ENCODE measurements around the gene ZG16. TPM values are rescaled to one million over a fixed set of nuclear protein-coding genes. Genes with fewer than 3 reads are reported as not detected.

The ZG16 gene
- total RNA-seq, 1 donor from 2014 or later: not detected

- intact Hi-C loops (cut with micrococcal nuclease): loop anchor here (5.0 kb wide), 3 partner anchors 105 to 1265 kb away; partner anchors contain the start of genes SRCAP, ZNF646 and ZNF668
Observed at GRCh38 chr16:29807426-29808218, 29.6 kb downstream of the ZG16 start.

GRCh38 chr16:29808219-29808900 is 30.3 kb downstream of the ZG16 start:
- intact Hi-C loops (cut with micrococcal nuclease): loop anchor here (5.0 kb wide), 3 partner anchors 106 to 1264 kb away; partner anchors contain the start of genes SRCAP, ZNF646 and ZNF668

DNA sequence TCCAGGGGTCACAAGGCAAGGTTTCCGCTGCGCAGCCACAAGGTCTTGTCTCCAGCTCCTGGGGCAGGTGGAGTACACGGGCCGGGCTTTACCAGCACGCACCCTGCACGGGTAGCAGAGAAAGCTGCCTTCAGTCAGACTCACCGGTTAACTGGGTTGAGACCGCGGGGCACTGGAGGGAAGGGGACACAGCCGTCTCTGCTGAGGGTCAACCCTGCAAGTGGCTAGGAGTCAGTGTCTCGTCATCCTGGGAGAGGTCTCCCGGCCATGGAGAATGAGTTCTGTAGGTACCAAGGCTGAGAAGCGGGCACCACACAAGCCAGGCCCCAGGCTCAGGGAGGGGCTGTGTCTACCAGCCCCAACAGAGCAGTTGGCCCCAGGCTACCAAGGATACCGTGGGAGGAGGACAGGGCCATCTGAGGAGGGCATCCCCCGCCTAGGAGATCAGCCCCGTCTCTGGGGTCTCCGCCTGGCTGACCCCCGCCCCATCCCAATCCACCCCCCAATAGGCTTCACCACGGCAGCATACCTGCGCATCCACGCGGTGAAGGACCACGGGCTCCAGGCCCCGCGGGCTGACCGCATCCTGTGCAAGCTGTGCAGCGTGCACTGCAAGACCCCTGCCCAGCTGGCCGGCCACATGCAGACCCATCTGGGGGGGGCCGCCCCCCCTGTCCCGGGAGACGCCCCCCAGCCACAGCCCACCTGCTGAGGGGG is 31.1 kb downstream of the ZG16 start:
- intact Hi-C loops (cut with micrococcal nuclease): loop anchor here (5.0 kb wide), 3 partner anchors 107 to 1263 kb away; partner anchors contain the start of genes SRCAP, ZNF646 and ZNF668

GRCh38 chr16:29809850-29810698 is 32.0 kb downstream of the ZG16 start:
- intact Hi-C loops (cut with micrococcal nuclease): loop anchor here (5.0 kb wide), 3 partner anchors 108 to 1262 kb away; partner anchors contain the start of genes SRCAP, ZNF646 and ZNF668

DNA sequence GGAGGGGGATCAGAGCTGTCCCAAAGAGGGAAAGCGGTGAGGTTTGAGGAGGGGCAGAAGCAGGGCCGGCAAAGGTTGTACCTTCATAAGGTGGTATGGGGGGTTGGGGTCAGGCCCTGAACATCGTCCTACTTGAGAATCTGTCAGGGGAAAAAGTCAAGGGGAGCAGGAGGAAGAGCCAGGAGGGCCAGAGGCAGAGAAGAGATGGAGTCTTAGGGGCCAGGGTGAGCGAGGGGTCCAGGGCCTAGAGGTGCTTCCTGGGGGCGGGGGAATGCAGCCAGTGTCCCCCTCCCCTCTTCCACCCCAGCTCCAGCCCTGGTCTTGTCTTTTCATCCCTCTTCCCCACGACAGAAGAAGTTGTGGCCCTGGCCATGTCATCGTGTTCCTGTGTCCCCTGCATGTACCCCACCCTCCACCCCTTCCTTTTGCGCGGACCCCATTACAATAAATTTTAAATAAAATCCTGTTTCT is 32.7 kb downstream of the ZG16 start:
- intact Hi-C loops (cut with micrococcal nuclease): no loop called here

DNA sequence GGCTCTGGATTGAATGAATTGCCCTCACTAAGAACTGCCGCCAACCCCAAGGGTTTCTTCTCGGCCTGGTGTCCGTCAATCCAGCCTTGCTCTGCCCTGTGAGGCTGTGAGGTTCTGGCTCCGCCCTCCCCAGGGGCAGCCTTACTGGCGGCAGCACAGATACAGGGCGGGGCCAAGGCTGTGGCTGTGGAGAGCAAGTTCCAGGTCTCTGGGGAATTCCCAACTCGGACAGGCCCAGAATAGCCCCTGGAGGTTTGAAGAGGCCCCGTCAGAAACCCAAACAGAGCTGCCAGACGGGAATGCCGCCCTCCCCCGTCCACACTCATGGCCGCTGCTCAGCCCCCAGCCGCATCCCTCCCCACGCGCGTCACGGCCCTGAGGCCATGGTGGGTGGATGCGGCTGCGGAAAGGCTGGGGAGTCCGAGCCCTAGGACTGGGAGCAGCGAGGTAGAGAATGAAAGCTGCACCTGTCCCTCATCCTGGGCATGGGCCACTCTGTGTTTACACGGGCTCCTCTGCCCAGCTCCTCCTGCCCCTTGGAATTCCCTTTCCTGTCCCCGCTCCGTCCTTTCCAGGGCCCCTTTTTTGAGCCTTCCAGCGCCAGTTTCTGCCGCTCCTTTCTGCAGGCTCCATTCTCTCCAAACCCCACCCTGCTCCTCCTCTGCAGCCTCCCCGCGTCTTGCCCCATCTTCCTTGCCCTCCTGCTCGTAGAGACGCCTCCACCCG is 33.3 kb downstream of the ZG16 start:
- intact Hi-C loops (cut with micrococcal nuclease): no loop called here

DNA sequence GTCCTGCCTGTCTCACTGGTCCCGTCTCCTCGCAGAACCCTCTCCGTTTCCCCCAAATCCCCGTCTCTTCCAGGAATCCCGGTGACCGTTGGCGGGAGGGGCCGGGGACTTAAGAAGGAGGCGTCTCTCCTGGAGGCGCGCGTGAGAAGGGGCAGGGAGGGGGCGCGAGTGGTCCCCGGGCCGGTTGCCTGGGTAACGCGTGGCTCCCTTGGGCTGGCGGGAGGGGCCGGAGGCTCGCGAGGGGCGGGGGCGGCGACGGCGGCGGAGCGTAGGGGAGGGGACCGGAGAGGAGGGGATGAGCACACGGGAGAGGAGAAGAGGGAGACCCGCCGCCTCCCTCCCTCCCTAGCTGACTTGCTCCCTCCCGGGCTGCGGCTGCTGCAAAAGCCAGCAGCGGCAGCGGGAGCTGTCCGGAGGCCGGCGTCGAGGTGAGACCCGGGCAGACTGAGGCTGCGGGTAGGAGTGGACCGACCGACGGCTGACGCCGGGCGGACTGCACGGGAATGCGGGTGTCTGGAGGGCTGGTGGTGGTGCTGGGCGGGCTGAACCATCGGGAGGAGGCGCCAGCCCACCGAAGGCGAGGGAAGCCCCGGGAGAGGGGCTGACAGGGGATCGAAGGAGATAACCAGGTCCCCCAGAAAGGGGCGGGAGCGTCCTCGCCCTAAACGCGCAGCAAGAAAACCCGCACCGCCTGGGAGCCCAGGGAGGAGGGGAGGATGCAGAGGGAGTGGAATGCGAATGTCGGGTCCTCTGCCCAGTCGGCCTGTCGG is 34.0 kb downstream of the ZG16 start, which contains the start of gene PRRT2:
PRRT2 (plus strand) TSS at position 298 of the 770 bp plus-strand sequence. CDS start 862 bp downstream, outside the sequence.
- intact Hi-C loops (cut with micrococcal nuclease): no loop called here

DNA sequence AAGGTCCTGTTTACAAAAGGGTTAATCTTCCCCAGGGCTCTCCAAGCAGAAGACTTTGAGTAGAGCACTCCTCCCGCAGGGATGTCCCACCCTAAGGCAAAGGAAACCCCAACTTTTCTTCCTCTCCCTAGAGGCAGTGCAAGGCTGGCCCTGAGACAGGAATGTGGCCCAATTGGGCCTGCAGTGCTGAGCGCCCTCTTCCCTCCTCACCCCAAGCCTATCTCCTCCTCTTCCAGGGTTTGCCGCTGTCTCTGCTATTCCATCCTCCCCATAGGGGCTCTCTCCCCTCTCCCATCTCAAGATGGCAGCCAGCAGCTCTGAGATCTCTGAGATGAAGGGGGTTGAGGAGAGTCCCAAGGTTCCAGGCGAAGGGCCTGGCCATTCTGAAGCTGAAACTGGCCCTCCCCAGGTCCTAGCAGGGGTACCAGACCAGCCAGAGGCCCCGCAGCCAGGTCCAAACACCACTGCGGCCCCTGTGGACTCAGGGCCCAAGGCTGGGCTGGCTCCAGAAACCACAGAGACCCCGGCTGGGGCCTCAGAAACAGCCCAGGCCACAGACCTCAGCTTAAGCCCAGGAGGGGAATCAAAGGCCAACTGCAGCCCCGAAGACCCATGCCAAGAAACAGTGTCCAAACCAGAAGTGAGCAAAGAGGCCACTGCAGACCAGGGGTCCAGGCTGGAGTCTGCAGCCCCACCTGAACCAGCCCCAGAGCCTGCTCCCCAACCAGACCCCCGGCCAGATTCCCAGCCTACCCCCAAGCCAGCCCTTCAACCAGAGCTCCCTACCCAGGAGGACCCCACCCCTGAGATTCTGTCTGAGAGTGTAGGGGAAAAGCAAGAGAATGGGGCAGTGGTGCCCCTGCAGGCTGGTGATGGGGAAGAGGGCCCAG is 34.9 kb downstream of the ZG16 start:
- intact Hi-C loops (cut with micrococcal nuclease): no loop called here

- intact Hi-C loops (cut with micrococcal nuclease): loop anchor here (2.0 kb wide), 1 partner anchor 29 kb away; no protein-coding TSS in a partner anchor
Observed at GRCh38 chr16:29813644-29814562, 35.8 kb downstream of the ZG16 start.

DNA sequence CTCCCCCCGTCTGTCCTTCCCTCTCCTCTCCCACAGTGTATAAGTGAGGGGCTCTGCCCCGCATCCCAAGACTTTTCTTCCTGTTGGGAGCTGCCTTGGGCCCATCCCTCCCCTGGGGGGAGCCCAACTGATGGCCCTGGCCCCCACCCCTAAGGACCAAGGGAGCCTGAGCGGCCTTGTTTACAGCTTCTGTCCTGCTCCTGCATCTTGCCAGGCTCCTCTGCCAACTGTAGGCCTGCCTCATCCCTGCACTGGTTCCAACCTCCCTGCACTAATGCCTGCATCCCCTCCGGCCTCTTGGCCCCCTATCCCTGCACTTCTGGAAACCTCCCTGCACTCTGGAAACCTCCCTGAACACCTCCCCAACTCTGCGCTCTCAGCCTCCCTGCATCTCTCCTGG is 36.5 kb downstream of the ZG16 start:
- intact Hi-C loops (cut with micrococcal nuclease): loop anchor here (2.0 kb wide), 1 partner anchor 30 kb away; no protein-coding TSS in a partner anchor

DNA sequence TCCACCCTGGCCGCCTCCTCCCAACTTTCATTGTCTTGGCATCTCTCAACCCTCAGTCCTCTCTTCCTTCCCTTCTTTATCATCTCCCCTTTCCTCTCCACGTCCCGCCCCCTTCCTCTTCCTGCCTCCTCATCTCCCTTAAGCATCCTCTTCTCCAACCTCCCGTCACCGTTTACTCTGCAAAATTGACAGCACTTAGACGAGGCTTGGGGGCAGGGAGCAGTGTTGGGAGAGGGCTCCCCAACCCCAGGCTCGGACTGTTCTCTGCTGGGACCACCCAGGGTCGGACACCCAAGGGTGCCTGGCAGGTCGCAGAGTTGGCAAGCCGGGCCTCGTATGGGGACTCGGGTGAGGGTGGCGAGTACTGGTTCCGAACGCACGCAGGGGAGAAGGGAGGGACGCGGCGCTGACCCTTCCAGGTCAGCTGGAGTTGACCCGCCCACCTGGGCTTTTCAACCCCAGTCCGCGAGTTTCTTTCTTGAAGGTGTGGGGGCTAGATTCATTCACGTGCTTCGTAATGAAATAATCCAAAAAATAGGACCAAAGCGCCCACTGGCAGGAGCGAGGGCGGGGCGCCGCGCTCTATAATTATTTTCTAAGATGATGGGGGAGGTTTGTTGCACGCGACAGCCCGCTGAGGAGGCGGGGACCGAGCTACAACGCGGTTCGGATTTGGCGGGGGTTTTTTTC is 37.1 kb downstream of the ZG16 start:
- intact Hi-C loops (cut with micrococcal nuclease): loop anchor here (2.0 to 5.0 kb wide), 4 partner anchors 30 to 953 kb away; partner anchors contain the start of genes HIRIP3, INO80E, SH2B1 and TMEM219

DNA sequence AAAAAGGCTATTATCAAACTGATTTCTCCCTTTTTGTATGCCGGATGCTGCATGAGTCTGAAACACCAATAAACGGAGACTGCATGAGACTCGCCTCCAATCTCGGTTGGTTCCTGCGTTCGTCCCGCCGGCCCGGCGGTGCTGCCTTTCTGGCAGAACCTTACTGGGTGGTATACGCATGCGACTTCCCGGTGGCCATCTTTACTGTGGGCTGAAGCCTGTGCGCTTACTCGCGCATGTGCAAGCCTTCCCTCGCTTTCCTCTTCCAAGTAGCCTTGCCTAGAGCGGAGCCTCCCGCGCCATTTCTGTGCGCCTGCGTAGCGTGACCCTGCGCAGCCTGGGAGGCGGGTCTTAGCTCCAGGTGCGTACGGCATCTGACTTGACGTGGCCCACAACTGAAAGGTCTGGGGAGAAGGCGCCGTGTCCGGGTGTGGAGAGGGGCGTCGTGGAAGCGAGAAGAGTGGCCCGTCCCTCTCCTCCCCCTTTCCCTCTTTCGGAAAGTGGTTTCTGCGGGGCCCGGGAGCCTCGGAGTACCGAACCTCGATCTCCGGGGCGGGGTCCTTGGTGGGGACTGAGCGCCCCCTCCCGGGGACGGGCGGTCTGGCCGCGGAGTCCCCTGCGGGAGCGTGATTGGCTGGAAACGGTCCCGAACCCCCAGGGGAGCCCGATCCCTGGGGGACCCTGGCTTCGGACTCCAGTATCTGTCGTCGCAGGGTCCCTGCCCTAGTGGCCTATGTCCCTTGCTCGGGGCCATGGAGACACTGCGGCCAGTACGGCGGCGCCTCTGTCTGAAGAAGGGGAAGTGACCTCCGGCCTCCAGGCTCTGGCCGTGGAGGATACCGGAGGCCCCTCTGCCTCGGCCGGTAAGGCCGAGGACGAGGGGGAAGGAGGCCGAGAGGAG is 38.0 kb downstream of the ZG16 start, which contains the start of gene PAGR1:
PAGR1 (plus strand) TSS at position 360 of the 901 bp plus-strand sequence; CDS start at position 734, 374 bp downstream.
- intact Hi-C loops (cut with micrococcal nuclease): loop anchor here (1.0 to 5.0 kb wide), 7 partner anchors 11 to 954 kb away; partner anchors contain the start of genes CDIPT, HIRIP3, INO80E and KIF22

- intact Hi-C loops (cut with micrococcal nuclease): loop anchor here (1.0 to 5.0 kb wide), 6 partner anchors 12 to 955 kb away; partner anchors contain the start of genes CDIPT, HIRIP3, INO80E and KIF22
Observed at GRCh38 chr16:29816694-29817441, 38.8 kb downstream of the ZG16 start.

GRCh38 chr16:29818082-29818481 is 40.0 kb downstream of the ZG16 start:
- intact Hi-C loops (cut with micrococcal nuclease): loop anchor here (5.0 kb wide), 3 partner anchors 144 to 956 kb away; partner anchors contain the start of genes HIRIP3, INO80E, SH2B1 and TMEM219
